ENCODE results near the gene RPN2.

The RPN2 gene

GRCh38 chr20:37194621-37195417 lies 15.7 kb downstream of the RPN2 start:
- DNase-seq (ENCODE audit: low spot score) = no peak
- no peak for TF ChIP-seq CTCF (IDR thresholded peaks at IDR 0.05; ENCODE audit: extremely low read depth, missing control alignments)

- TF ChIP-seq CTCF (IDR thresholded peaks at IDR 0.05; ENCODE audit: extremely low read depth, missing control alignments) = no peak
- no peak for DNase-seq (ENCODE audit: low spot score)
These were observed 20.0 kb downstream of the RPN2 start for GRCh38 chr20:37198932-37199660.

GRCh38 chr20:37200376-37200775 lies 21.2 kb downstream of the RPN2 start:
- TF ChIP-seq CTCF (IDR thresholded peaks at IDR 0.05; ENCODE audit: extremely low read depth, missing control alignments) = no peak
- DNase-seq (ENCODE audit: low spot score) = no peak

- no peak for DNase-seq (ENCODE audit: low spot score)
- no peak for TF ChIP-seq CTCF (IDR thresholded peaks at IDR 0.05; ENCODE audit: extremely low read depth, missing control alignments)
These were observed 22.0 kb downstream of the RPN2 start for GRCh38 chr20:37200926-37201826.

GRCh38 chr20:37201827-37202162 lies 22.7 kb downstream of the RPN2 start:
- DNase-seq (ENCODE audit: low spot score) = no peak
- no peak for TF ChIP-seq CTCF (IDR thresholded peaks at IDR 0.05; ENCODE audit: extremely low read depth, missing control alignments)

GRCh38 chr20:37202267-37202943 lies 23.3 kb downstream of the RPN2 start:
- no peak for DNase-seq (ENCODE audit: low spot score)
- peak; percentile 49 for TF ChIP-seq CTCF (IDR thresholded peaks at IDR 0.05; ENCODE audit: extremely low read depth, missing control alignments)

All from GM20000 (cell line).